ENCODE results near the gene RASSF1. TPM values are rescaled to one million over a fixed set of nuclear protein-coding genes. Genes with fewer than 3 reads are reported as not detected.

Gene RASSF1
- total and polyA plus RNA-seq, 10 of the 15 experiments (the other 5 are each of a cell fraction or from before 2014, with no cell fraction given) = 4.4 to 59.6 (median 37.2) TPM

DNA sequence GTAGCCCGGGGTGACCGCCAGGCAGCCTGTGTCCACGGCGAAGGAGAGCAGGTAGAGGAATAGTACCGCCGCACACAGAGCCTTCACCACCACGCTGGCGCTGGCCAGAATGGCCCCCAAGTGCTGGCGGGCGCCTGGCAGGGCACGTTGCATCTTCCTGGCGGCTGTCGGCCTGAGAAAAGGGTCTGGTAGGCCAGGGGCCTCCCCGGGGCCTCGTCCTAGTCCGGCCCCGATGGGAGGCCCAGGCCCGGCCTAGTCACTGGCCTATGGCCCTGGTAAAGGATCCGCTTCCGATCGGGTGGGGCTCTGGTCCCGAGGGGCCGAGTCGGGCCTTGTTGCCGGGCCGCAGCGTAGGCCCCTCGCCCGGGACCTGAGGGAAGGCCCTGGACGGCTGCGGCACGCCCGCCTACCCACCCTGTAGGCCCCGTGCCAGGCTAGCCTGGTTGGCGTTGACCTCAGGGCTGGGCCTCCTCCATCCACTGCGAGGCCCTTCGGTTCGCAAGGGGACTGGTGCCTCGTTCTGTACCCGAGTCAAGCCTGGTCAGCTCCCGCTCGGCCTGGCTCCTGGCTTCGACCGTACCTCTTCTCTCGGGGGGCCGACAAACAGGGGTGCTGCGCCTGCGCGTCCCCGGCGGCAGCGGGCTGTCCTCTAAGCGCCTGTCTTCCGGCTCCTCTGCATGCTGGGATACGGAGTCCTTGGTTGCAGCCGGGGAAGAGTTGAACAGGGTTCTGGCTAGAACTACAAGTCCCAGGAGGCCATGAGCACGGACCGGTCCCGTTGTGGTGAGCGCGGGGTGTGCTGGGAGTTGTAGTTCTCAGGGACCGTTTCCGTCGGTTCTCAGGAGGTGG is 18.5 kb upstream of the RASSF1 start, which contains the start of gene TMEM115 (continued):
- TF ChIP-seq ZBTB40 (IDR thresholded peaks at IDR 0.05; ENCODE audit: borderline replicate concordance) = peak; percentile 94
- TF ChIP-seq MYC (IDR thresholded peaks at IDR 0.05; ENCODE audit: insufficient read depth, insufficient read length, insufficient replicate concordance, low read length, severe bottlenecking) = no peak
- TF ChIP-seq NRF1 (conservative IDR thresholded peaks at IDR 0.05; ENCODE audit: low read depth, low read length) = peak; percentile 86
- TF ChIP-seq KLF5 (IDR thresholded peaks at IDR 0.05; ENCODE audit: partially characterized antibody) = no peak
- no peak for TF ChIP-seq WRNIP1 (IDR thresholded peaks at IDR 0.05; ENCODE audit: borderline replicate concordance, low read depth, low read length)
- TF ChIP-seq HCFC1 (IDR thresholded peaks at IDR 0.05; ENCODE audit: low read length) = peak; percentile 100
- TF ChIP-seq PKNOX1 (IDR thresholded peaks at IDR 0.05) = no peak; the same call in 1 of the 2 replicates
- TF ChIP-seq EGR1 (IDR thresholded peaks at IDR 0.05; ENCODE audit: borderline replicate concordance in 1 of 2, low read depth in 2 of 2, low read length in 2 of 2) = no peak
- no peak for TF ChIP-seq REST (IDR thresholded peaks at IDR 0.05; ENCODE audit: low read depth, low read length)
- no peak for TF ChIP-seq IRF3 (IDR thresholded peaks at IDR 0.05)
- TF ChIP-seq ESRRA (IDR thresholded peaks at IDR 0.05; ENCODE audit: low read length) = peak; percentile 87
- no peak for TF ChIP-seq HDAC2 (IDR thresholded peaks at IDR 0.05)
- TF ChIP-seq SMARCA5 (IDR thresholded peaks at IDR 0.05) = no peak
- TF ChIP-seq NR2F1 (conservative IDR thresholded peaks at IDR 0.05) = 0 out of 2 replicates have a peak, but pooled peaks have one; percentile 43
- TF ChIP-seq MXI1 (IDR thresholded peaks at IDR 0.05; ENCODE audit: low read depth, low read length) = no peak; the same call in 1 of the 2 replicates
- 0 out of 2 replicates have a peak, but pooled peaks have one; percentile 7 for TF ChIP-seq SMC3 (IDR thresholded peaks at IDR 0.05; ENCODE audit: borderline replicate concordance, low read length)
- TF ChIP-seq POLR2AphosphoS2 (IDR thresholded peaks at IDR 0.05; ENCODE audit: low read depth, low read length) = peak; percentile 72; the same call in 1 of the 2 replicates
- no peak; the same call in 1 of the 2 replicates for TF ChIP-seq ATF7 (IDR thresholded peaks at IDR 0.05; ENCODE audit: low read depth)
- no peak for TF ChIP-seq TCF3 (IDR thresholded peaks at IDR 0.05; ENCODE audit: borderline replicate concordance, insufficient read depth, low read depth, low read length)
- TF ChIP-seq YBX1 (IDR thresholded peaks at IDR 0.05) = no peak

Measured in GM12878 (cell line).